ENCODE results near the gene LAMC2. TPM values are rescaled to one million over a fixed set of nuclear protein-coding genes. Genes with fewer than 3 reads are reported as not detected.
"Not testable (repeated sequence)": the region's sequence is repeated elsewhere in the genome, so short reads cannot be mapped to it uniquely, and the experiment has no call there.

The LAMC2 gene
- total RNA-seq, 1 experiment from 2014 or later: 36.8 TPM

DNA sequence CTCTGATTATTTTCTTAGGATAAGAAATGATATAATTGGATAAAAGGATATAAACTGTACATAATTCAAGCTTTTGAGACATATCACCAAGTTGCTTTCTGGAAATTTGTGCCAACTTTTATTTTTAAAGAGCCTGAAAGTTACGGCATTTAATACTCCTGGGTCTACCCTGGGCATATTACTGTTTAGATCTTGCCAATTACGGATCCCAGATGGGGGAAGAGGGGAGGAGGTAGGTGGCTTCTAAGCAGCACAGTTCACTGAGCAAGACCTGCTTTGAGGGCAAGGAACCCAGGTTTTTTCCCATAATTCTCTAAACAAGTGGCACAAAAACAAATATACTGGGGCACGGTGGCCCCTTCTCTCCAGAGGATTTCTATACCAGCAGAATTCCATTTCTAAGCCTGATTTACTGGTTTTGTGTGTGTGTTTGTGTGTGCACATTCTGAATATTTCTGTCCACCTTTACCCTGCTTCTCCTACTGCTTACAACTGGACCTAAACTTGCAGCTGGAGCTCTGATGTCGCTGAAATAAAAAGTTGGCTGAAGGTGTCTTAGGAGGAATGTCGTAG lies 76.7 kb downstream of the LAMC2 start:
- no peak for DNase-seq (ENCODE audit: low spot score)

DNA sequence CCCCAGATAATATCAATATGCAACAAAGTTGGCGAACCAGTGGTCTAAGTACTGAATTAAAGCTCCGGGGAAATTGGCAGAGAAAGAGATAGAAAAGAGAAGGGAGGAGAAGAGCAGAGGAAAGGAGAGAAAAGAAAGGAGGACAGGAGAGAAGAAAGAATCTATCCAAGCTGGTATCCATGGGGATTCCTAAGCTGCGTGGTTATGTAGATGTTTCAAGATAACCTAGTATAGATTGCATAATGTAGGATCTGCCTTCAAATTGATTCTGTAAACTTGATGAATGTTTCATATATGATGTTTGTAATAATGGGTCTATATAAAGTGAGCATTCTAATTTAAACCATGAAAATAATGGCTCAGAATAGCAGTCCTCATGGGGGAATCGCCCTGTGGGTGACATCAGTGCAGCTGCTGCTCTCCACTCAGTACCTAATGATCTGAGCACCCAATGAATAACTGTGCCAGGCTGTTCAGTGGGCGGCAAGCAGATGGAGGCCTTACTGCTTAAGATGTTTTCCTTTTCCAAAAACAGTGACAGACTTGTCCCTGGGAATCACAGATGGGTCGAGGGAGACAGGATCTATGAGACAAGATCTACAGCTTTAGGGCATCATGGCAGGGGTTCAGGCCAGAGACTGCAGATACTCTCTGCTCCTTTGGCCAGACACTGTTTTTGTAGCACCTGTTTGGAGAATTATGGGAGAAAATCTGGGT lies 78.0 kb downstream of the LAMC2 start:
- DNase-seq (ENCODE audit: low spot score): no peak

DNA sequence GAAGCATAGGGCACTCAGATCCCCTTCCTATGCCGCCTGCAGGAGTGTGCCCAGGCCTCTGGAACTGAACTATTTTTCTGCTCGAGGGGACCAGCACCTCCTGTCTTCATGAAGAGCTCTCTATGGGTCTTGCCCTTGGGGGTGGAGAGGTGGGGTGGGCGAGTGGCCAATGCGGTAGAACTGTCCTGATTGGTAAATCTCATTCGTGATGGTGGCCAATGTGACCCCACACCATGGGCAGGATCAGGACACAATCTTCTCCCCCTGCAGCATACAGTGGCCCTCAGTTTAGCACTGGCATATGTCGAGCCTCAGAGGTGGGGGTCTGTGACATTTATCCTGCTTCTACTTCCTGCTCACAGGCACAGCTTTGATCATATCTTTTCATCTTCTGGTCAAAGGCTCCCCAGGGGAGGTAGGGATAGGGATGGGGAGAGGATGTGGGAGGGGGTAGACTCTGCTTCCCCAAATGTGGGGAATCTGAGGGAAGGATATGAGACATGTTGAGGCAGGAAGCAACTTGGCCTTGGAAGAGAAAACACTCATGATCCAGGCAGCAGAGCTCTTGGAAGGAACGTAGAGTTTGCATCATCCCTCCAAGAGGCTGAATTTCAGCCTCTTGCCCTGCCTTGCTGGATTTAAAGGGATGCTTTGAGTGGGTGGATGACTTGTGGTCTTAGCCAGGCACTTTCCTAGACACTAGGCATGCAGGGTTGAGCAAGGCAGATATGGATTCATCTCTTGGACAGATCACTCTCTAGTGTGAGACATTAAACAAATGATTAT lies 81.8 kb downstream of the LAMC2 start:
- DNase-seq (ENCODE audit: low spot score): peak; percentile 39

DNA sequence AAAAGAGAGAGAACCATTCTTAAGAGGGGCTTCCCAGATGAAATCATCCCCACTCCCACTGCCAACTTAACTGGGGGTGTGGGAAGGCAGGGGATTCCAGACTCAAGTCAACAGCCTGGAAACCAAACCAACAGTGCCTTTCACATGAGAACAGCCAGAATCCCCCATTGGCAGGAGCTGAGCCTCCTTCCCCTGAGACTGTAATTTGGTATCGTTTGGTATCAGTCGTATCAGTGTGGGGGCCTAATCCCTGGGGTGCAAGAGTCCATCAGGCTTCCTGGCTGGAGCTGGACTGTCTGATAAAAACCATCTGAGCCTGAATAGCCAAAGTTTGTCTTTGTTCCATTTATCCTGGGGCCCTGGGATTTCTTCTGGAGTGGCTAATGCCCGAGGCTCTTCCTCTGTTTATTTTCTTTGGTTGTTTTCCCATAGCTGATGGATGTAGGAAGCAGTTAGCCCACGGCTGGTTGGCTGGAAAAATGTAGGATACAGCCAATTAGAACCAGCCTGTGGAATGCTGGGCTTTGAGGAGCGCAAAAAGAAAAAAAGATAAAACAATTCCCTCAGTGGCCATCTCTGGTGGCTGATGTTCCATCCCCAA lies 84.6 kb downstream of the LAMC2 start:
- DNase-seq (ENCODE audit: low spot score): peak; percentile 94

DNA sequence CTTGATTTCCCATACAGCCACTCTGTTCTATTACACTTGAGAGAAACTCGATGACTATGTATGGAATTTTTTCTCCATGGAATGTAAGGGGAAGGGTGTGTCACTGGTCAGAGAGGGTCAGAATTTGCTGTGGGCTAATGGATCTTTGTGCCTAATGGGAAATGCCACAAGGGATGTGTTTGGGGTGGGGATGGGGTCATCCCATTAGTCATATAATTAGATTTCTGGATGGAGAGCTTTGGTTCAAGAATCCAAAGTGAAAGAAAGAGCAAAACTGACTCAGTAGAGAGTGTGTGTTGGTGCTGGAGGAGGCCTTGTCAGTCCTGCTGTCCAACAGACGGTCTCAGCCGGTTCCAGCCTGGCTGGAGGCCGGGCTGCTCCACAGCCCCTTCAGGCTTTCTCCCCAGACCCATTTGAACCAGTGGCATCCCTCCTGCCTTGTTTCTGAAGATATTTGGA lies 86.4 kb downstream of the LAMC2 start:
- peak; percentile 97 for DNase-seq (ENCODE audit: low spot score)

DNA sequence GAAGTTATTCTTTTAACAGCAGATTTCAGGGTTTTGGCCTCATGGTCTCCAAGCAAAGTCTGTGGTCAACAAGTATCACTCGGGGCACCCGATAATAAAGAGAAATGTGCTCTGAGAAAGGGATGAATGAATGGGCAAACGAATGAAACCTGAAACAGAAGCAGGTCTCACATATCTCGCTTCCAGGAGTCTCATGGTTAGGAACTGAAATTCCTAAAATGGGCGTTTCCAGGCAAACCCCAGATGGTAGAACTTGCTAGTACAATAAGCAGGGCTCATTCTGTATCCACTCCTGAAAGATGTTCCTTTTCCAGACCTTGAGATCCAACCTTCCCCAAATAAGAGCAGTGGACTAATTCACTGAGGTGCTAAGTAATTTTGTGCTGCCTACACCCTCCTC lies 87.2 kb downstream of the LAMC2 start:
- DNase-seq (ENCODE audit: low spot score): peak; percentile 62

DNA sequence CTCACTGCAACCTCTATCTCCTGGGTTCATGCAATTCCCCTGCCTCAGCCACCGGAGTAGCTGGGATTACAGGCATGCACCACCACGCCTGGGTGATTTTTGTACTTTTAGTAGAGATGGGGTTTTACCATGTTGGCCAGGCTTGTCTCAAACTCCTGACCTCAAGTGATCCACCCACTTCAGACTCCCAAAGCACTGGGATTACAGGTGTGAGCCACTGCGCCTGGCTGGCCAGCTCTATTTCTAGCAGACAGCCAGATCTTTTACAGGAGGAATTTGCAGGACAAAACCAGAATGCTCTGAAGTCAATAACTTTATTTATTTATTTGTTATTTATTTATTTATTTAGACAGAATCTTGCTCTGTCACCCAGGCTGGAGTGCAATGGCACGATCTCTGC lies 87.9 kb downstream of the LAMC2 start:
- not testable (repeated sequence) for DNase-seq (ENCODE audit: low spot score)

DNA sequence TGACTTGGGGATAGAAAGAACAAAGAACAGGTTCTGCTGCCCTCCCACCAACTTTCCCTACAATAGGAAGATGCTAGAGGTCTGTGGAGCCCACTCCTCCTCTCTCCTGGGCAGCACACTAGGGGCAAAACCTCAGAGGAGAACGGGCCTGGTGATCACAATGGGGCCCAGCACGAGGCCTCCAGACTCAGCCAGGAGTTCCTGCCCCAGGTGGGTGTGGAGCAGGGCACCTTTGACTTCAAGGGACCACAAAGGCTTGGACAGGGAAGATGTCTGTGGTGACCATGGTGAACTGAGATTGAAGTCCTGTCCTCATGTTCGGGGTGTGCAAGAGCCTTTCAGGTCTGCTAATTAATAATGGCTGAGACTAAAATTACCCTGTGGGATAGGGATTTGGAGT lies 88.8 kb downstream of the LAMC2 start:
- DNase-seq (ENCODE audit: low spot score): no peak

DNA sequence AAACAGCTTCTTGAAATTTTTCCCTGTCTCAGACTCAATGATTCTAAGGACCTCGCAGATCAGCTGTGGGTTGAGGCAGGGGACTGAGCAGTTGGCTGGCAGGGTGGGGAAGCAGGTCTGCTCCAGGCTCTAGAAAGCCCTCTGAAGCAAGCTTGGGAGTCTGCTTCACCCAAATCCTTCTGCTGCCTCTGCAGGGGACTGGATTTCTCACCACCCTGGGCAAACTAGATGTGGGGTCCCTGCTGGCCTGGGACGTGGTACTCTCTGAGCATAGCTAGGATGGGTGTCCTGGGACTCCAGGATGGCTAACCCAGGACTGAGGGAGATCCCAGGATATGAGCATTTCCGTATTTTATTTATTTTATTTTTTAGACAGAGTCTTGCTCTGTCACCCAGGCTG lies 89.3 kb downstream of the LAMC2 start:
- no peak for DNase-seq (ENCODE audit: low spot score)

DNA sequence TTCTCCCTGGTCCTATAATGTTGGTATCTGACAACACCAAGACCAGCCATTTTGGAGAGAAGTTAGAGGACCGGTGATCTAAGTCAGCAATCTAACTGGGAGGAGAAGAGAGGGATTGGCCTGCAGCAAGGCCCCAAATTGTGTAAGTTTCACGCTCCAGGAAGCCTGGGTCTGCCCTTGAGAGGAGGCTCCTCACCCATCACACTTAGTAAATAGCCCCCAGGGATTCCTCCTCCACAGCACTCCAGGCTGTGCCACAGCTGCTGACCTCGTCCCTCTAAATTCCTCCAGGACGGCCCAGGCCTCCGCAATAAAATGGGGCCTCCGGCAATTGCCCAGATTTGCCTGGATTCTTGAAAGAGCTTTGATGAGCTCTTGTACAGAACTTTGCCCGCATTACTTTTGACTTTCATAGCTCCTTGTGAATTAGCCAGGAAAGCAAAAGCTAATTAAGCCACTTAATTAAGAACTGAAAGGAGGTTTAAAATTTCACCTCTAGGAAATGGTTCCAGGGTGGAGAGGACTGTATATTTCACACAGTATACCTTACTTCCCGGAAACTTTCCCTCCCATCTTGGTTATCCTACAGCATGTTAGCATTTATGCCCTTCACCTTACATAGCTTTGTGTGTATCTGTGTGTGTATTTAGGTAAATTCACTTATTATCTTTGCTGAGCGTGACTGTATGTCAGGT lies 90.5 kb downstream of the LAMC2 start:
- no peak for DNase-seq (ENCODE audit: low spot score)

DNA sequence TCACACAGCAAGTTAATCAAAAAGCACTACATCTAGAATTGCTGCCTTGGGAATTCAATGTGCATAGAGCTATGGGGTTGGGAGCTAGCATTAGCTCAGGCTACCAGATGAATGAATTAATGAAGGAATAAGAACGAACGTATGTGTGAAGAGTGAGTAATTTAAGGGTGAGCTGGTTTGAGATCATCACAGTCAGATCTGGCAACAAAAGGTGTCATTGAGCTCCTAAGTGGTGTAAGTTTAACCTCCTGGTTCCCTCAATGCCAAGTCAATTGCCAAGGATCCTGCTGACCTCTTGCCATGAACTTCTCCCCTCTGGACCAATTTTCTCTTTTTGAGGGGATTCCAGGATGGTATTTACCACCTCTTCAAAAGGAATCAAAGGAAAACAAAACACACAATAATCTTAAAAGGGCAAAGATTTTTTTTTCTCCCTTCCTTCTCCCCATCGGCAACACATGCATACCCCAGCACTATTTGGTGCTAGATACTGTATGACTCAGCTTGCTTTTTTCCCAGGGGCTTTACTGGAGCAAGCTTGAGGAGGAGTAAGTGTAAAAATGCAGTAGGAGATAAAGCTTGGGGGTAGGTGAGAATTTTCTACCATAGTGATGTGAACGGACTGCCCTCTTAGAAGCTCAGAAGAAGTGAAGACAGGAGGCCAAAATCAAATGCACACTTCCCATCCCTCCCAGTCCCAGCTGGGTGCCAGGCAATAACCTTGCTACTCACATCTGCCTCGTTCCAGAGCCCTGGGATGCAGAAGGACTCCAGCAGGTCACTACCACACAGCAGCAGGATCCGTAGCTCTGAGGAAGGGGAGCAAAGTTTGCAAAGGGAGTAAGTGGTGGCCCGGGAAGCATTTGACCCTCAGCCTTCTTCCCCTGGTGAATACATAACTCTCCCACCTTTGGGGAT lies 92.0 kb downstream of the LAMC2 start:
- peak; percentile 76 for DNase-seq (ENCODE audit: low spot score)

DNA sequence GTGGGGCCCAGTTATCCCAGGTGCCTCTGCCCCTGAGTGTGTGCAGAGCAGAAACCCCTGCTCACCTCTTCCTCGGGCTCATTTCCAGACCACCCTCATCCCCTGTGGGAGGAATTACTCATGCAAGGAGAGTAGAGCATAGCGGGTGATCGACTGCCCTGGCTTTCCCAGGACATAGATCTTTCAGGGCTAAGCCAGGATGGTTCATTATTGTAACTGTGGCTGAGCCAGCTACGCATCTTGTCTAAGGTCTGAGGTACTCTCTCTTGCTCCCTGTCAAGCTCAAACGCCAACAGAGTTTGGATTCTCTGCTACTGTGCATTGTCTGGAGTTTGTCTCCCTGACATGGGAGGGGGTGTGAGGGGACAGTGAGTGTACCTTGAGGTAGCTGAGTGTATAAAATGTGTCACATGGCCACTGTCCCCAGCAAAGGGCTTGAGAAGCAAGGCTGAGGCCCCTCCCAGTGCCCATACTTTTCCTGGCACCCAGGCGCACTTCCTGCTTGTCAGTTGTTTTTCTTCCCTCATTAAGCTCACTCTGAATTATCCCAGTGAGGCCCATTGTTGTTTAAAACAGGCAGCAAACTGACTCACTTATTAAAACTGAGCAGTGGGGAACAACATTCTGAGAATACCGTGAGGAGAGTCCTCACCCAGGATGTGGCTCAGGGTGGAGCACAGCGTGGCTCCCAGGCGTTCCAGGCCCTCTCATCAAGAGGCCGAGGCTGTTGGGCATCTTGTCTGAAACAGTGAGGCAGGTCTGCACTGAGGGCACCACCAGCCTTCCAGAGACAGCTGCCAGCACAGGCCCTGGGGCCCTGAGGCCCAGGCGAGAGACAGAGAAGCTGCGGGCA lies 92.9 kb downstream of the LAMC2 start:
- DNase-seq (ENCODE audit: low spot score): peak; percentile 95

DNA sequence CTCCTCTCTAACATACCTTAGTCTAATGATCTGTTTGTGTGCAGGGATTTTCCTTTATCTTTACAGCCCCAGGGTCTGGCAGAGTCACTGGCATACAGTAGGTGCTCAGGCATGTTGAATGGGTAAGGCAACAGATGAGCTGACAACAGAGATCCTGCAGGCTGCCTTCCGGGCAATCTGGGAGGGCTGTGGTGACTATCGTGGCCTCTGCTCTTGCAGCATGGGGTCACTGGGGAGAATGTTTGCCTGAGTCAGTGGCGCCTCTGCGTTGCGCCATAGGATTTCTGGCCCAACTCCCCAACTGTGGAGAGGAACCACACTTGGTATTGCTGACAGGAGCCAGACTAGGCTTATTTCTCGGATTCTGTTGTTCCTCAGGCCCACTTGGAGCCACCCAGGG lies 93.8 kb downstream of the LAMC2 start:
- DNase-seq (ENCODE audit: low spot score): peak; percentile 65

DNA sequence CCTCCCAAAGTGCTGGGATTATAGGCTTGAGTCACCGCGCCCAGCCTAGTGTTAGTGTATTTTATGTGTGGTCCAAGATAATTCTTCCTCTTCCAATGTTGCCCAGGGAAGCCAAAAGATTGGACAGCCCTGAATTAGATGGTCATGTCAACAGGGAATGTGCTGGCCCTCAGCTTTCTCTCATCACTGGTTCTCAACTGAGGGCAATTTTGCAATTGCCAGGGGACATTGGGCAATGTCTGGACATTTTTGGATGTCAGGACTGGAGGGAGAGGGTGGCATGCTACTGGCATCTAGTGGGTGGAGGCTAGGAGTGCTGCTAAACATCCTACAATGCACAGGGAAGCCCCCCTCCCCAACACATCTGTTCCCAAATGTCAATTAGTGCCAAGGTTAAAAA lies 95.0 kb downstream of the LAMC2 start:
- DNase-seq (ENCODE audit: low spot score): peak; percentile 61

DNA sequence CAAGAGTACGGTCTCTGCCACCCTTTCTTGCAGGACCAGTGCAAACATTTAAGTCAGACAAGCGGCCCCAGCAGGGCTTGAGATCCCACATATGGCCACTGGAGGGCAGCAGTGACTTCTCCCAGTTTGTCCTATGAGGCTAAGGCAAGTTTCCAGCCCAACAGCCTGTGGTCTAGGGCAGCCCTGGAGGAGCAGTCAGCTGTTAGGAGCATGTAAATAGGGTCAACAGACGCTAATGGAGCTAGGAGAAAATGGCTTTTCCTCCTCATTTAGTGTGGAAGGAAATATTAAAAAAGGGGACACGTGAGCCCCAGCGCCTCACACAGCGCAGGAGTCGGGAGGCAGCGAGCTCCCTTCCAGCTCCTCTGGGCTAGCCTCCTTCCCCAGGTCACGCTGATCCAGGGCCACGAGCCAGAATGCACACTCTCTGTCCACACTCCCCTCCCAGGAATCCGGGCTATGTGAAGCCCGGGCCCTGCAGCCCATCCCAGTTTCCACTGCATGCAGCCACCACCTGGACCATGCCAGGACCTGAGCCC lies 95.6 kb downstream of the LAMC2 start:
- peak; percentile 96 for DNase-seq (ENCODE audit: low spot score)

DNA sequence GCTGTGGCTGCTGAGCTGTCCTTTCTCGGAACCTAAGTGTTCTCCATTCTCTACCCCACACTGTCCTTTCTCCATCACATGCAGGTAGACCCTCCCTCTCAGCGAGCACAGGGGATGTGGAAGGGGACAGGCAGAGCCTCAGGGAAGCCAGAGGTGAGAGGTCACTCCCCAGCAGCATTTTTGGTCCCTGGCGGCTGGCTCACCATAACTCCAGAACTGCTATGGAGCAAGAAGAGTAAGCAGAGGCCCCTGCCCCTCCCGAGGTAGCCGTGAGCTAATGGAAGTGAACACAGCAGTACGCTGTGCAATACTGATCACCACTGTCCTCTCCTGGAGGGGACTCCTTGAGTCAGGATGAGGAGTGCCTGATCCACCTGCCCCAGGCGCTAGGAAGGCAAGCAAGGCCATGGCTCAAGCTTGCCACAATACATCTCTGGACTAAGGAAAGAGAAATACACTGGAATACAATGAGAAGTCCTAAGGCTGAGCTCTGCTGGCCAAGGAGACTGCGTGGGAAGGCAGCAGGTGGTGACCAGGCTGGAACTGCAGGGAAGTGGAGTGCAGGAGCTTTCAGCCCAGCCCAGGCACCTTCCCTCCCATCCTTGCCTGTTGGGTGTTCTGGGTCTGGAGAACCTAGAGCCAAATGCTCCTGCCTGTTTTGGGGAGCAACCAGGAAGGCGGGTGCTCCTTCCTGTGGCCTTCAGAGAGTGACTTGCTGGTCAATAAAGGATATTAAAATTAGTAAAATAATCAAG lies 96.2 kb downstream of the LAMC2 start:
- no peak for DNase-seq (ENCODE audit: low spot score)

DNA sequence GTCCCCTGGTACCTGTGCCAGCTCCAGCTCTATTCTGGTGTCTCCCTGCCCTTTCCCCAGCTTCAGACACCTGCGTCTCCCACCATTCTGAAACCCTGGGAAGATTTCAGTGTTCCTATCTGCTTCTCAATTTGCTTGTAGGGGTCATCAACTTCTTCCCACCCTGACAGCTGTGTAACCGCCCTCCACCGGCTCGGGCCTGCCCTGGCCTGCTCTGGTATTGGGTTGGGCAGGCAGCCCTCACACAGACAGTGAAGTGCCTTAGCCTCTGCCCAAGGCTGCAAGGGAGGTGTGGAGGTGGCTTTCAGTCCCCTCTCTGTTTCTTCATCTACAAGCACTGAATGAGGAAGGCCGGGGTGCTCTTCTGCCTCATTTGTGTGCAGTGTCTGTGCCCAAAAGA lies 97.2 kb downstream of the LAMC2 start:
- DNase-seq (ENCODE audit: low spot score): no peak

DNA sequence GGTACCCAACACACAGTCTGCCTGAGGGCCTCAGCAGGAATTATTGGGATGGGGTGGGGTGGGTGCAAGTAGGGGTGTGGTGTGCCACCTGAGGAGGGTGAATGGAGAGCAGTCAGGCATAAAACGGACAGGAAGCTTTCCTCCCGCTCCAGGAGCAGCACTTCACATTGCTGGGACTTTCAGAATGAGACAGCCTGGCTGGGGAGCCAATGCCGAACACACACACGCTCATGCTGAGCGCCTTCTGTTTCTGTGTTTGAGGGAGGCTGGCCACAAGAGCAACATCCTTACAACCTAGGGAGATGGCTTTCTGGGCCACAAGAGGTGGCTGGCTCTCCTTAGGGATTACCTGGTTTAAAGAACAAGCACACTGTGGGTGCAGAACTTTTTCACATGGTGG lies 98.0 kb downstream of the LAMC2 start:
- DNase-seq (ENCODE audit: low spot score): no peak

DNA sequence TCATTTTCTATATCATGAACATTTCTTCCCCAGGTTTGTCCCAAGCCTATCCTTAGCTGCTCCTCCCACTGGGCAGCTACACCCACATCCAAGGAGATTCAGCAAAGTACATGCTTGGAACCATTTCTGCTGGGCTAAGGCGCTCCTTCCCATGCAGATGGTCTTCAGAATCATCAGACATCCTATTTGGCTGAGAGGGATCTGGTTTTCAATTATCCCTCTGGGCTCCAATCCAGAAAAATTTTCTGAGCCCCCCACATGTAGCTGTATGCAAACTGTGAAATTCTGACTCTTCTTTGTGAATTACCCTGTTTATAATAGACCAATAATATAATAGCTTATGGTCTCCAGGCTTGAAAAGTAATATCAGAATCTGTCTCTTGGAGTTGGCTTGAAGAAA lies 99.2 kb downstream of the LAMC2 start:
- DNase-seq (ENCODE audit: low spot score): no peak

Measured in A172 (cell line).